ENCODE measurements around the gene PPP2R3A.
"Not testable (repeated sequence)": the region's sequence is repeated elsewhere in the genome, so short reads cannot be mapped to it uniquely, and the experiment has no call there.

The PPP2R3A gene

DNA sequence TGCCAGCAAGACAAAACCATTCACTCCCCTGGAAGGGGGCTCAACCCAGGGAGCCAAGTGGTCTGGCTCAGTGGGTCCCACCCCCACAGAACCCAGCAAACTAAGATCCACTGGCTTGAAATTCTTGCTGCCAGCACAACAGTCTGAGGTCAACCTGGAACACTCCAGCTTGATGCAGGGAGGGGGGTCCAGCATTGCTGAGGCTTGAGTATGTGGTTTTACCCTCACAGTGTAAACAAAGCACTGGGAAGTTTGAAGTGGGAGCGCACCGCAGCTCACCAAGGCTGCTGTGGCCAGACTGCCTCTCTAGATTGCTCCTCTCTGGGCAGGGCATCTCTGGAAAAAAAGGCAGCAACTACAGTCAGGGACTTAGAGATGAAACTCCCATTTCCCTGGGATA, 148.9 kb downstream of the PPP2R3A start:
- no peak for DNase-seq

DNA sequence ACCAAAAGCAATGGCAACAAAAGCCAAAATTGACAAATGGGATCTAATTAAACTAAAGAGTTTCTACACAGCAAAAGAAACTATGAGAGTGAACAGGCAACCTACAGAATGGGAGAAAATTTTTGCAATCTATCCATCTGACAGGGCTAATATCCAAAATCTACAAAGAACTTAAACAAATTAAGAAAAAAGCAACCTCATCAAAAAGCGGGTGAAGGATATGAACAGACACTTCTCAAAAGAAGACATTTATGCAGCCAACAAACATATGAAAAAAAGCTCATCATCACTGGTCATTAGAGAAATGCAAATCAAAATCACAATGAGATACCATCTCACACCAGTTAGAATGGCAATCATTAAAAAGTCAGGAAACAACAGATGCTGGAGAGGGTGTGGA, 153.8 kb downstream of the PPP2R3A start:
- DNase-seq: not testable (repeated sequence)

DNA sequence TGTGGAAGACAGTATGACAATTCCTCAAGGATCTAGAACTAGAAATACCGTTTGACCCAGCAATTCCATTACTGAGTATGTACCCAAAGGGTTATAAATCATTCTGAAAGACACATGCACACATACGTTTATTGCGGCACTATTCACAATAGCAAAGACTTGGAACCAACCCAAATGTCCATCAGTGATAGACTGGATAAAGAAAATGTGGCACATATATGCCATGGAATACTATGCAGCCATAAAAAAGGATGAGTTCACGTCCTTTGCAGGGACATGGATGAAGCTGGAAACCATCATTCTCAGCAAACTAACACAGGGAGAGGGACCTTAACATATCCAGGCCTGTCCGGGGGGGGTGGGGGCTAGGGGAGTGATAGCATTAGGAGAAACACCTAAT, 154.3 kb downstream of the PPP2R3A start:
- not testable (repeated sequence) for DNase-seq

DNA sequence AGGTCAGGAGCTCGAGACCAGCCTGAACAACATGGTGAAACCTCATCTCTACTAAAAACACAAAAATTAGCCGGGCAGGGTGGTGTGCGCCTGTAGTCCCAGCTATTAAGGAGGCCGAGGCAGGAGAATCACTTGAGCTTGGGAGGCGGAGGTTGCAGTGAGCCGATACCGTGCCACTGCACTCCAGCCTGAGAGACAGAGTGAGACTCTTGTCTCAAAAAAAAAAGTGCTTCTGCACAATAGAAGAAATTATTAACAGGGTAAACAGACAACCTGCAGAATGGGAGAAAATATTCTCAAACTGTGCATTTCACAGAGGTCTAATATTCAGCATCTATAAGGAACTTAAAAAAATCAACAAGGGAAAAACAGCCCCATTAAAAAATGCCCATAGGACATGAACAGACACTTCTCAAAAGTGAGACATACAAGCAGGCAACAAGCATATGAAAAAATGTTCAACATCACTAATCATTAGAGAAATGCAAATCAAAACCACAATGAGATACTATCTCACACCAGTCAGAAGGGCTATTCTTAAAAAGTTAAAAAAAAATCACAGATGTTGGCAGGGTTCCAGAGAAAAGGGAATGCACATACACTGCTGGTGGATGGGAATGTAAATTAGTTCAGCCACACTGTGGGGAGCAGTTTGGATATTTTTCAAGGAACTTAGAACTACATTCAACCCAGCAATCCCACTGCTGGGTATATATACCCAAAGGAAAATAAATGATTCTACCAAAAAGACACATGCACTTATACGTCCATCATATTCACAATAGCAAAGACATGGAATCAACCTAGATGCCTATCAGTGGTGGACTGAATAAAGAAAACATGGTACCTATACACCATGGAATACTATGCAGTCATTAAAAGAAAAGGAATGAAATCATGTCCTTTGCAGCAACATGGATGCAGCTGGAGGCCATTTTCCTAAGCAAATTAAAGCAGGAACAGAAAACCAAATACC, 155.1 kb downstream of the PPP2R3A start:
- DNase-seq: no peak

DNA sequence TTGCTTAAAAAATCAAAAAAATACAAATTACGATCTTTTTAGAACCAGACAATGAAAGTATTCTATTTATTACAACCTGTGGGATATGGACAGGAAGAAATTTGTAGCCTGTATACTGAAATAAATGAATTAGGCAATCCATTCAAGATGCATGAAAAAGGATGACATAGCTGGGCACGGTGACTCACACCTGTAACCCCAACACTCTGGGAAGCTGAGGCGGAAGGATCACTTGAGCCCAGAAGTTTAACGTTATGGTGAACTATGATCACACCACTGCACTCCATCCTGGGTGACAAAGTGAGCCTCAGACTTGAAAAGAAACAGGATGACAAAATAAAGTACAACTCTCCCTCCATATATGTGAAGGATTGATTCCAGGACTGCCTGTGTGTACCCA, 156.5 kb downstream of the PPP2R3A start:
- DNase-seq: no peak

DNA sequence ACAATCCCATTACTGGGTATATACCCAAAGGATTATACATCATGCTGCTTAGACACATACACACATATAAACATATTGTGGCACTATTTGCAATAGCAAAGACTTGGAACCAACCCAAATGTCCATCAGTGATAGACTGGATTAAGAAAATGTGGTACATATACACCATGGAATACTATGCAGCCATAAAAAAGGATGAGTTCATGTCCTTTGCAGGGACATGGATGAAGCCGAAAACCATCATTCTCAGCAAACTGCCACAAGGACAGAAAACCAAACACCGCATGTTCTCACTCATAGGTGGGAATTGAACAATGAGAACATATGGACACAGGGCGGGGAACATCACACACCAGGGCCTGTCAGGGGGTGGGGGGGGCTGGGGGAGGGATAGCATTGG, 166.1 kb downstream of the PPP2R3A start:
- not testable (repeated sequence) for DNase-seq

DNA sequence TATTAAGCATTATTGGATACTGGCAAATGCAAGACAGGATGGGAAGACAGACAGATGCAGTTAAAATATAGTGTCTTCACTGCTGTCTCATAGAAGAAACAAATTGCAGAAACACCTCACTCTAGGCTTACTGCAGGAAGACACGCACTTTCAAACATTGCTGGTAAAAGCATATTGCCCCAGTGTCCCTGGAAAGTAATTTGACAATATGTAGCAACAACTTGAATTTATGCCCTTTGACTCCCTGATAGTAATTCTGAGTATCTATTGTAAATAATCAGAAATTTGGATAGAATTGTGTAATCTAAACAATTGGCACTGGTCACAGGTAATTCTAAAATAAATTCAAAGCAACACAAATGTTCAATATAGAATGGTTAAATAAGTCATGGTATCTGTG, 168.6 kb downstream of the PPP2R3A start:
- DNase-seq: no peak

DNA sequence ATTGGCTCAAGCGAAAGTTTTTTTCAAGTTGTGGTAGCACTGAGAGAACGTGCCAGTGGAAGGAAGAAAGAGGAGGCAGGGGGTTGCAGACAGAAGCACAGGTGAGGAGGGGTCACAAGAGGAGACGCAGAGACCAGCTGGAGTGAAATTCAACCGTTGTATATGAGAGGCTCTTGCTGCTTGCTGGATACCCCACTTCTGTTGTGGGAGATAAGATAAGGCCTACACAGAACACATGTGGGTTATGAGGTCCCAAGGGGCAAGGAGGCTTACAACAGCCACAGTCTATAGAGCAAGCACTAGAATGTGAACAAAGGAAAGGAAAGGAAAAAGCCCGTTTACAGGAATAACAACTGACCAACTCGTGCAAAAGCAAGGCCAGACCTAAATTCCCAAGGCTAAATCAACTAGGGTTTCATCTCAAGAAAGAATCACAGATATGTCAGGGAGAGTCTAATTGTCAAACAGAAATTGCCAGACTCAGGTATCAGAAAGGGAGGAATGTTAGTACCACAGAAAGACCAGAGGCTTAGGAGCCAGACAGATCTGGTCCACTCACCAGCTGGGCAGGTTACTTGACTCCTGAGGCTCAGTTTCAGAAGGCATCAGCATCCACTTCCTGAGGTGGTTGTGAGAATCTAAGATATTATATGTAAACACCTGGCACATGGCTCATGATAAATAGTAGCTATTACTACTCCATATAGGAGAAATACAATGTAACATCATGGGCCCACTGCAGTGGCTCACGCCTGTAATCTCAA, 169.7 kb downstream of the PPP2R3A start:
- no peak for DNase-seq

DNA sequence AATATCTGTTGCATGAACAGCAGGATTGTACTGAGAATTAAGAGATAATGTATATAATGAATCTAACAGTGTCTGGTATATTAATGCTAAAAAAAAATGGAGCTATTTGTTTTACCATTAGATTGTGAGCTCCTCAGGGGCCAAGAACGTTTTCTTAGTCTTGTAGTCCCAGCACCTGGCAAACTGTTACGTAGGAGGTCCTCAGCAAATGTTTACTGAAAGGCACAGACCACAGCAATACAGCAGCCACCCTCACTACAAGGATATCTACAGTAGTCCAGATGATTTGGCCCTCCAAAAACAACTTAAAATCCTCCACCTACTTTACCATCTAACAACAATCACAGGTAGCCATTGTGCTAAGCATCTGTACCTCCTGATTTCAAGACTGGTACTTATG, 170.9 kb downstream of the PPP2R3A start:
- DNase-seq: no peak

DNA sequence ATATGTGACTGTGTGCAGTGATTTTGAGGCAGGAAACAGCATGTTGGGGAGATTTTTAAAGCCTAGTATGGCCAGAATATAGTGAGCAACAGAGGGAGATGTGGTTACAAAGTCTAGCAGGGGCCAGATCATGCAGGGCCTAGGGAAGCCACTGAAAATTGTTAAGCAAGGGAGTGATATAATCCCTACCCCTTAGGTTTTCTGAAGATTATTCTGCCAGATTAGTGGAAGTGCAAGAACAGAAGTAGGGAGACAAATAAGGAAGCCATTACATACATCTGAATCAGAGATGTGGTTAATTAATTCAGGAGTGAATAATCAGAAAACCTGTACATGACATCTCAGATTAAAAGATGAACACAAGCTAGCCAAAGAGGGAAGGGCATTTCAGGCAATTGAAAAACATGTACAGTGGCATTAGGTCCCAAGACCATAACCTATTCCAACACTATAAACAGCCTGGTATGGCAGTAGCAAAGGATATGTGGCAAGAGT, 175.8 kb downstream of the PPP2R3A start:
- no peak for DNase-seq

DNA sequence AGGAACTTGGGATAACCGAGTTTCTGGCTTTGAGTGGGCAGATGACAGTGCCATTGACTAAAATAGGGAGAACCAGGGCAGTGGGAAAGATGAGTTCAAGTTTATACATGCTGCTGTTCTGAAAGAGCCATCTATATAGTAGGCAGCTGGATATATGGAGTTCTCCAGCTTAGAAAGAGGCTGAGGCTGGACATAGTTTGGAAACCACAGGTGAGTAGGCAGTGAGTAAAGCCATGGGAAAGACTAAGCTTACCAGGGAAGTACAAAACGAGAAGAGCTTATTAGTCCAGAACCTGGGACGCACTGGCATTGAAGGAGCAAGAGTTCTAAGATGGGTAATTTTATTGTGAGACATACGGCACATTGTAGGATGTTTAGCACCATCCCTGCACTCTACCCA, 176.4 kb downstream of the PPP2R3A start:
- DNase-seq: no peak

DNA sequence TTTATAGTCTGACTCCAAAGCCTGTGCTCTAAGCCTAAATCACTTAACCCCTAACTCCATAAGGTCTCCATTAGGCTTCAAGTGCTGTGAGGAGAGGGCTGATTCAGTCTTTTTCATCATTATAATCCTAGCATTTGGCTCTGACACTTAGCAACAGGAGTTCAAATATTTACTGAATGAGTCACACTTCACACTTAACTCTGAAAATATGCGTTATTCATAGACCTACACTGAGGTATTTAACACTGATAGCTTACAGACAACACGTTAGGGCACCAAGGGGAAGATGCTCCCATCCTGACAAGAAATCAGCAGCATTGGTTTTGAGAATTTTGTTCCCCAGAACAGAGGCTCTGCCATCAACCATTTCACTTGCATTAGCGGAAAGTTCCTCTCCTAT, 177.1 kb downstream of the PPP2R3A start:
- no peak for DNase-seq

DNA sequence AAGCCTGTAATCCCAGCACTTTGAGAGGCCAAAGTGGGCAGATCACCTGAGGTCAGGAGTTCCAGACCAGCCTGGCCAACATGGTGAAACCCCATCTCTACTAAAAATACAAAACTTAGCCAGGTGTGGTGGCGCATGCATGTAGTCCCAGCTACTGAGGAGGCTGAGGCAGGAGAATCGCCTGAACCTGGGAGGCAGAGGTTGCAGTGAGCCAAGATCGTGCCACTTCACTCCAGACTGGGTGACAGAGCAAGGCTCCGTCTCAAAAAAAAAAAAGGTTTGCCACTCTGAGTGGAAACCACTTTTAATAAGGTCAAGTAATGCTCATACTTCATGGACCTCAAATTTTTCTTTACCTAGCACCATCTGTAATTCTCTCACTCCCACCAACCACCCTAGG, 178.9 kb downstream of the PPP2R3A start:
- not testable (repeated sequence) for DNase-seq

DNA sequence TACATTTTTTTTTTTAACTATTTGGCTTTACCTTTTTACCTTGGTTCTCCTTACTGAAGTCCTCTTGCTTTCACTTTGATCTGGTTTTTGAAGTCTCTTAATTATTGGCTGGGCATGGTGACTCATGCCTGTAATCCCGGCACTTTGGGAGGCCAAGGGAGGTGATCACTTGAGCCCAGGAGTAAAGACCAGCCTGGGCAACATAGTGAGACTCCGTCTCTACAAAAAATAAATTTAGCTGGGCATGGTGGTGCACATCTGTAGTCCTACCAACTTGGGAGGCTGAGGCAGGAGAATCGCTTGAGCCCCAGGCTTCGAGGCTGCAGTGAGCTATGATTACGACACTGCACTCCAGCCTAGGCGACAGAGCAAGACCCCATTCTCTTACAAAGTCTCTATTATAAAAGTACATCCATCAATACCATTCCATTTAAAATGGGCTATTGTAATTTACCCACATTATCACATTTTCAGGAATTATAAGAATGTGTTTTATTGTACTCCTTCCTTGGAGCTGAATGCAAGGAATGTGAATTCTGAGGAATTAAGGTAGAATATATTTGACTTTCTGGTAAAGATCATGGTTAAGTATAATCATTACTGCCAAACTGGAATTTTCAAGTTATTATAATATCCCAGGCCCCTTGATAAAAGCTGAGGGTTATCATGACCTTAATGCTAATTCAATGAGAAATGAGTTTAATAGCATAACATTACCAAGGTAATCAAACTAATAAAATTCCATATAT, 181.6 kb downstream of the PPP2R3A start:
- DNase-seq: no peak

DNA sequence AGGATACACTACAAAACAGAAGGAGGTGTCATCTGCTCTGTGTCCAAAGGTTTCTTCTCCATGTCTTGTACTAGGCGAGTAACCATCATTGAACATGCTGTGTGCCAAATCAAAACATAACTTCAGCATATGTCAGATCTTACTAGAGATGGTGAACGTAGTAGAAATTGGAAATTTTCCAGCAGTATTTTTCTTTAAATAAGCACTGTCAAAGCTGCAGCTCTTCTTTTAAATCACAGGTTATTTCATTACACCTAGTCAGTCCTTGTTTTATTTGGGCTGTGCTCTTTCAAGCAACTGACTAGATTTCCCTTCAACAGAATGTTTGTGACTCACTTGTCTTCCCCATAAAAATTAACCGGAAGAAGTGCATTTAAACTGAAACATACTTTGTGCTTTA, 184.1 kb downstream of the PPP2R3A start:
- no peak for DNase-seq

DNA sequence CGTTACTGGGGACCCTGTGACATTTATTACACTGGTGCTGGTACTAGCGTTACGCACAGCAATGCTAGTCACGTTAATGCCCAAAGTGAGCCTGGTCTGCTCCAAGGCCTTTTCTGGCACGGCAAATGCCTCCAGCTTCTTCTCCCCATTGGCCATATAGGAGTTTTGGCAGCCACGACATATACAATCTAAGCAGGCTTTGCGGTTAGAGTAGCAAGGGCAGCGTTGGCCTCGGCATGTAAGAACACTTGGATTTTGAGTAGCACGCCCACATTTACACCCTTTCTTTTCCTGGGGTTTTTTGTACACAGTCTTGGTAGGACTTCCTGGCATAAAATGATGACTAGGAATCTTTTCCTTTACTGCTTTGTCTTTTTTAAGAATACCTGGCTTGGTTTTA, 185.7 kb downstream of the PPP2R3A start:
- DNase-seq: no peak

DNA sequence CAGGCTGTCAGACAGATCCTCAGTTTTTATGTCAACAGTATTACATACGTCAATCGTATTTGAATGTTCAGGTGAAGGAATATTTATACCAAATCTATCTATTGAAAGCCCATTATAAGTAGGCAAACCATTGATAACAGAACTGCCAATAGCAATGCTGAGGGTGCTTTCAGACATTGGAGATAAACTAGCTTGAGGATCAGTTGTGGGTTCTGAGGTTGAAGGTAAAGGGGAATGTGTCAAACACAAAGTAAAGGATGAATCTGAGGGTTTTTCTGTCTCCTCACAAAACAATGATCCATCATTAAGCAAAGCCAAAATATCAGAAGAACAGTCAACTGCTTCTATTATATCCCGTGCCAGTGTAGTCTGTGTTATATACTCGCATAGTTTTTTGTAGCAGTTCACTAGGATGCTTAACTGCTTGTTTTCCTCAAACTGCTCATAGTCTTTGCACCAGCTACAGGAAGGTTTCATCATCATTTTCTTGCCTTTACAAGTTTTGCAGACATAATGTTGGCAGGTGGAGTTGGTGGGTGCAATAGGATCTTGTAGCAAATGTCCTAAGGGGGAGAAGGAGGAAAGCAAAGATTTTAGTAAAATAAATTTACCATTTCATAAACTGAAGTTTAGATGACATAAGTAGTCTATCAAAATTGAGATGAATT, 186.8 kb downstream of the PPP2R3A start:
- DNase-seq: no peak

DNA sequence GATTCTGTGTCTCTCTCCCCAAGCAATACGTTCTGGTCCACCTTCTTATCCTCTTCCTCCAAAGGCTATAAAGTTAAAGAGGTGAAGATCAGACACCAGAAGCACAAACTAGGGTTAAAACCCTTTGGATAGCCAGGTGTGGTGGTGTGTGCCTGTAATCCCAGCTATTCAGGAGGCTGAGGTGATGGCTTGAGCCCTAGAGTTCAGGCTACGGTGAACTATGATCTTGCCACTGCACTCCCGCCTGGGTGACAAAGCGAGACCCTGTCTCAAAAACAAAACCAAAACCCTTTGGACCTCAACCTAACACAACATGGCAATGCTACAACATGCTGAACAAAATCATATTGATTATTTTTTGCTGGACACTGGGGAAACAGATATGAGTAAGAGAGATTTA, 187.4 kb downstream of the PPP2R3A start:
- DNase-seq: no peak

DNA sequence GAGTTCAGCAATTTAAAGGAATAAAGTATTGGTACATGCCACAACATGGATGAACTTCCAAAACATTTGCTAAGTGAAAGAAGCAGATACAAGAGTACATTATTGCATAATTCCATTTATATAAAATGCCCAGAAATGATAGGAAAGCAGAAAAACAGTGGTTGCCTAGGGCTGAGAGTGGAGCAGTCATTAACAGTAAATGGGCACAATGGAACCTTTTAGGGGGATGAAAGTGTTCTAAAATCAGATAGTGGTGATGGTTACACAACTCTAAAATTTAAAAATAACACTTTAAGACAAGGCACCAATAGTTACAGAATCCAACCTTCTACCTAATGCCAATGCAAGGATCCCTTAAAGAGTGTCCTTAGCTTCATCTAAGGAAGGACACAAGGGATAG, 196.0 kb downstream of the PPP2R3A start:
- no peak for DNase-seq

DNA sequence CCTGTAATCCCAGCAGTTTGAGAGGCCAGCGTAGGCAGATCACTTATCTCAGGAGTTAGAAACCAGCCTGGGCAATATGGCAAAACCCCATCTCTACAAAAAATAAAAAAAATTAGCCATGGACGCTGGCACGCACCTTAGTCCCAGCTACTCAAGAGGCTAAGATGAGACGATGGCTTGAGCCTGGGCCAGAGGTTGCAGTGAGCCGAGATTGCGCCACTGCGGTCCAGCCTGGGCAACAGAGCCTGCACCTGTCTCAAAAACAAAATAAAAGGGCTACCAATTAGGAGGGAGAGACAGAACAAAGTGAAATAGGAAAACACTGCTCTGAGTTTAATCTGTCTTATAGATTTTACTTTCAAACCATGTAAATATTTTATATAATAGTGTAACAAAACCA, 196.8 kb downstream of the PPP2R3A start:
- no peak for DNase-seq

DNA sequence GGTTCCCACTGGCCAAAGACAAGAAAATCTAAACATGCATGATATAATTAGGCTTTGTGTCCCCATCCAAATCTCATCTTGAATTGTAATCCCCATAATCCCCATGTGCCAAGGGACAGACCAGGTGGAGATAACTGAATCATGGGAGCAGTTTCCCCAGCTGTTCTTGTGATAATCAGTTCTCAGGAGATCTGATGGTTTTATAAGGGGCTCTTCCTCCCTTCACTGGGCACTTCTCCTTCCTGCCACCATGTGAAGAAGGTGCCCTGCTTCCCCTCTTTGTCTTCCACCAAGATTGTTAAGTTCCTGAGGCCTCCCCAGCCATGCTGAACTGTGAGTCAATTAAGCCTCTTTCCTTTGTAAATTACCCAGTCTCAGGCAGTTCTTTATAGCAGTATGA, 198.1 kb downstream of the PPP2R3A start:
- DNase-seq: not testable (repeated sequence)

DNA sequence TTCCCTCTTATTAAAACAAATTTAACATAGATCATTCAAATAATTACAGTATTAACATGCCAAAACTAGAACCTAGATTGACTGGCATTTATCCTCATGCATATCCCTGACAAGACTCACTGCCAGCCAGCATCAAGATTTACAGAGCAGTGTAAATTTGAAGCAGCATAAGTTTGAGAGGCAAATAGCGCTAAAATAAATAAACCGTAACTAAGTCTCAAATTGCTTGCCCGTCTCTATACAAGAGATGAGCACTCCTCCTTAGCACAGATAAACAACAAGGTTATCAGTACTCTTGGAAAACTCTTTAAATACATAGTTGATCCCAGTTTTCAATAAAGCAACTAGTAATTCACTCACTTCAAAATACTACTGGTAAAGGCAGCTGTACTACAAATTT, 201.0 kb downstream of the PPP2R3A start:
- DNase-seq: no peak

DNA sequence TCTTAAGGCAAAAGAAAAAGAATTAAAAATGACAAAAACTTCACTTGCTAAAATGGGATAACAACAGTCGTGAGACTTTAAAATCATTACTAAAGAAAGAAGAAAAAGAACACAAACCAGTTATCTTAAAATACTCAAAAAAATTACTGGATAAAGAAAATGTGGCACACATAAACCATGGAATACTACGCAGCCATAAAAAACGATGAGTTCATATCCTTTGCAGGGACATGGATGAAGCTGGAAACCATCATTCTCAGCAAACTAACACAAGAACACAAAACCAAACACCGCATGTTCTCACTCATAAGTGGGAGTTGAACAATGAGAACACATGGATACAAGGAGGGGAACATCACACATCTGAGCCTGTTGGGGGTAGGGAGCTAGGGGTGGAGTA, 202.7 kb downstream of the PPP2R3A start:
- not testable (repeated sequence) for DNase-seq
